ENCODE measurements around the gene HOXC12. TPM values are rescaled to one million over a fixed set of nuclear protein-coding genes. Genes with fewer than 3 reads are reported as not detected.
A peak's percentile ranks its signal among the peaks of the same experiment; 100 is the strongest.

Gene HOXC12
- total RNA-seq, 2 donors from 2014 or later = not detected

GRCh38 chr12:53948650-53949593 lies 5.8 kb upstream of the HOXC12 start:
- DNase-seq (ENCODE audit: low spot score) (no peak), ATAC-seq (no peak)
- H3K27ac Mint-ChIP-seq = no peak overlapping the region
- H3K27me3 Mint-ChIP-seq = peaks cover 64 to 71% of the 10 kb centered on the region in 2 donors
- H3K36me3 Mint-ChIP-seq = peaks cover 5% of the 10 kb centered on the region
- H3K4me1 Mint-ChIP-seq (ENCODE audit: low read depth in 2 of 2) = peaks cover 9 to 10% of the 10 kb centered on the region in 2 donors
- H3K9me3 Mint-ChIP-seq = no peaks in the 10 kb centered on the region
- H3K4me3 Mint-ChIP-seq = no peak overlapping the region

GRCh38 chr12:53949631-53950436 lies 4.9 kb upstream of the HOXC12 start:
- Mint-ChIP-seq H3K36me3 (peaks cover 5% of the 10 kb centered on the region), H3K27ac (no peak overlapping the region), H3K4me3 (no peak overlapping the region), H3K4me1 (ENCODE audit: low read depth in 2 of 2) (peaks cover 9 to 12% of the 10 kb centered on the region in 2 donors), H3K27me3 (peaks cover 61 to 67% of the 10 kb centered on the region in 2 donors), H3K9me3 (no peaks in the 10 kb centered on the region)
- DNase-seq (ENCODE audit: low spot score) = no peak
- ATAC-seq = no peak

- Mint-ChIP-seq H3K27me3 (peaks cover 57 to 62% of the 10 kb centered on the region in 2 donors), H3K4me1 (ENCODE audit: low read depth in 2 of 2) (peaks cover 9 to 12% of the 10 kb centered on the region in 2 donors), H3K27ac (no peak overlapping the region), H3K9me3 (no peaks in the 10 kb centered on the region), H3K36me3 (peaks cover 5% of the 10 kb centered on the region), H3K4me3 (no peak overlapping the region)
- ATAC-seq = no peak
- no peak for DNase-seq (ENCODE audit: low spot score)
Measured at GRCh38 chr12:53950437-53950773, 4.3 kb upstream of the HOXC12 start.

DNA sequence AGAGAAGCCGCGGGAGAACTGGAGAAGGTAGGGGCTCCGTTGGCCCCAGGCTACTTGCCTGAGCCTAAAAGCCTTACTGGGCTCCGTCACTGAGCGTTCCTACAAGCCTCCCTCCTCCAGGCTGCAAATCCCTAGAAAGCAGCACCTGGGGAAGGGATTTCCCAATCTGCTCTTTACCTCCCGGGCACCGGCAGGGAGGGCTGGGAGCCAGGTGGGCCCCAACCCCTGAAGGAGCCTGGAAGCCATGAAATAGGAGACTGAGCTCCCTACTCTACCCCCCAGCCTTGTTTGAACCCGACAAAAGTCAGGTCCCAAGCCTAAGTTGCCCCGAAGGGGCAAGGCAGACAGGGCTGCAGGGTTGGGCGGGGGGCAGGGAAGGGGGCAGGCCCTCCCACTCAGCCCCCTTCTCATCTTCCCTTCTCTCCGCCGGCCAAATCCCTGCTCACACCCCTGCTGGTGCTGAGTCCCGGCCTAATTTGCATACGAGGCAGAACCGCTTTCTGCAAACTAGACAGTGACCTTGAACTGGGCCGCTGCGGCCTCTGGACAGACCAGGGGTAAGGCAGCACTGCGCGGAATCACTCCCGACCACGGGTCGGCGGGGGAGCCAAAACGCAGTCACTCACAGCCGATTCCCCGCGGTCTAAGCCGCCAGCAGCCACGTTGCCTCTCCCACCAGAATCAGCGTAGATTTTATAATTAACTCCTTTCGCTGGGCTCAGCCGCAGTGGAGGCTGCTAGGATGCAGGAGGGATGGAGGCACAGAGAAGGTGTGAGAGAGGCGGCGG lies 3.7 kb upstream of the HOXC12 start:
- Mint-ChIP-seq H3K4me1 (ENCODE audit: low read depth in 2 of 2) (peaks cover 10 to 16% of the 10 kb centered on the region in 2 donors), H3K27ac (no peak overlapping the region), H3K9me3 (no peaks in the 10 kb centered on the region), H3K36me3 (peaks cover 5% of the 10 kb centered on the region), H3K27me3 (peaks cover 56 to 62% of the 10 kb centered on the region in 2 donors), H3K4me3 (no peak overlapping the region)
- ATAC-seq (no peak), DNase-seq (ENCODE audit: low spot score) (no peak)

DNA sequence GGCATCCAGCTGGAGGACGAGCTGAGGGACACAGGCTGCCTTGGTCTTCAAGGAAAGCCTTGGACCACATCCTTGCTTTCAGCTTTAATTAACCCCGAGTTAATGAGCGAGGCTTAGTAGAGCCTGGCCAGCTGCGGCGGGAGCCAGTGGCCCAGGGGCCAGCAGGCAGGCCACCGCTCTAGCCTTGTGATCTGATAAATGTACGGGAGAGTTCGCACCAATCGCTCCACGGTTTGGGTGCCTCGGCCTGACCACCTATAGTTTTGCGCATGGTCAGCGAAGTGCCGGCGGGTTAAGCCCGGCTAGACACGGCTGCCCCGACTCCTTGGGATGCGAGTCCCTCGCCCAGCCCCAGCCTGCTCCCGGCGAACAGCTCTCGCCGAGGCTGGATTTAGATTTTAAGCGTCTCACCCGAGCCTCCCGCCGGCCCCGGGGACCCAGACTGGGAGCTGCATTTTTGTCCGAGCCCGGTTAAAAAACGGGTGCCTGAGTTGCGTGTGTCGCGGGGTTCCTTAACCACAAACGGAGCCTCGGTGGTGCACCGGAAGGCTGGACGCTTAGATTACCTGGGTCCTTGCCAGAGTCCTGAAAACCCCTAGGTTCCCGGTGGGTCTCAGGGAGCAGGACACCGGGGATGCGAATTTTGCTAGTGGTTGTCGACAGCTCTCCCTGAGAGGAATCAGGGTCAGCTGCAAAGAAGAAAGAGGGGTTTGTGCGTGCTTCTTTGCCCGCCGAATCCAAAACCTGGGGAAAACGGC lies 2.9 kb upstream of the HOXC12 start:
- Mint-ChIP-seq H3K27ac (no peak overlapping the region), H3K4me1 (ENCODE audit: low read depth in 2 of 2) (peaks cover 16 to 21% of the 10 kb centered on the region in 2 donors), H3K36me3 (peaks cover 5% of the 10 kb centered on the region), H3K4me3 (no peak overlapping the region), H3K9me3 (no peaks in the 10 kb centered on the region), H3K27me3 (peaks cover 53 to 62% of the 10 kb centered on the region in 2 donors)
- ATAC-seq (no peak), DNase-seq (ENCODE audit: low spot score) (no peak)

DNA sequence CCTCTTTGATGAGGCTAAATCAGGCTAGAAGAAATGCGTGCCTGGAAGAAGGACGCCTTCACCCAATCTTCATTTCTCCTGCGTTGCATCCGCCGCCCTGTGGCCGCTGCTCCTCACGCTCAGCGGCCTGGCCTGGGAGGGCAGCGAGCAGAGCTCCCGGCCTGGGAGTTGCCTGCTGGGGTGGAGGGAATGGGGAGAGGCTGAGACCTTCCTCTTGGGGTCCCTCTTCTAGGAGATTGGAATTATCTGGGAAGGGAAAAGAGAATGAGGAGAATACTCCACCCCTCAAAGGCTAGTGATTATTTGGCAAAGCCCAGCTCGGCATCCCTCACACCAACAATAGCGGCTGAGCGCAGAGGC lies 2.4 kb upstream of the HOXC12 start:
- DNase-seq (ENCODE audit: low spot score) = no peak
- peaks cover 18 to 23% of the 10 kb centered on the region in 2 donors for H3K4me1 Mint-ChIP-seq (ENCODE audit: low read depth in 2 of 2)

DNA sequence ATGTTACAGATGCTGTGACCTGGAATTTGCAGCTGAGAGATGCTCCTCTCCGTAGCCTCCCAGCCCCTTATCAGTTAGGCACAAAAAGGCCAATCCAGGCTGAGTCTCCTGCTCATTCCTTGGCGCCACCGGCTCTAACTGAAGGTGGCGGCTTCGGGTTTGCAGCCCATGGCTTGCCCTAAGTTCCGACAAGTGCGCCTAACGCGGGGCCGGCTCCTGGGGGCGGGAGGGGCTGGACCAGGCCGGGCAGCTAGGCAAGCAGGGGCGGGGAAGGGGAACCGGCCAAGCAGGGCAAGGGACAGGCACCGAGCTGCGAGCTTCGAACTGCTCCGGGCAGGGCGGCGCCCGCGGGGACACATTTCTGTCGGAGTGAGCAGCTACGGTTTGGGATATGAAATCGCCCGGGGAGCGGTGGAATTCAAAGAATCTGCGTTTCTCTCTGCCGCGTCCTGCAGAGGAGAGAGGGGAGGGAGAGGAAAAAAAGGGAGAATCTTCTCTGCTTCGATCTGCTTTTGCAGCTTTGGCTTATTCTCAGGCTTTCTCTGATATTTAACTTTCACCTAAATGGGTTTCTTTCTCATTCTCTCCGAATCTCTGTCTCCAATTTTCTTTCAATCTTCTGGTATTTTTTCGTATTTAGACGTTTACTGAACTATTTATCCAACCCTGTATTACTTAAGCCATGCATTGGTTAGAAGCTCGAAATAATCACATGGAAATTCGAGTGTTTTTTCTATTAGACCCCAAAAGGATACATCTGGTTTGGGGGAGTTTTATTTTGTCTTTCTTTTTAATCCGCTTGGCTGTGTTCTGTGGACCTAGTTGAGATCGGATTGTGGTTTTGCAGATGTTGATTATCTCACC lies 1.6 kb upstream of the HOXC12 start:
- DNase-seq (ENCODE audit: low spot score) = no peak
- Mint-ChIP-seq H3K4me1 (ENCODE audit: low read depth in 2 of 2) (peaks cover 18 to 23% of the 10 kb centered on the region in 2 donors), H3K36me3 (peaks cover 5% of the 10 kb centered on the region), H3K27ac (peak overlapping the region; percentile 40 to 41), H3K27me3 (peaks cover 55 to 64% of the 10 kb centered on the region in 2 donors), H3K4me3 (peak overlapping the region; percentile 32), H3K9me3 (no peaks in the 10 kb centered on the region)
- ATAC-seq = no peak

More for the DNA sequence above, 2.4 kb upstream of the HOXC12 start:
- no peak overlapping the region for H3K4me3 Mint-ChIP-seq
- no peak overlapping the region for H3K27ac Mint-ChIP-seq
- no peak for ATAC-seq
- H3K36me3 Mint-ChIP-seq = peaks cover 5% of the 10 kb centered on the region
- H3K27me3 Mint-ChIP-seq = peaks cover 53 to 63% of the 10 kb centered on the region in 2 donors
- no peaks in the 10 kb centered on the region for H3K9me3 Mint-ChIP-seq

DNA sequence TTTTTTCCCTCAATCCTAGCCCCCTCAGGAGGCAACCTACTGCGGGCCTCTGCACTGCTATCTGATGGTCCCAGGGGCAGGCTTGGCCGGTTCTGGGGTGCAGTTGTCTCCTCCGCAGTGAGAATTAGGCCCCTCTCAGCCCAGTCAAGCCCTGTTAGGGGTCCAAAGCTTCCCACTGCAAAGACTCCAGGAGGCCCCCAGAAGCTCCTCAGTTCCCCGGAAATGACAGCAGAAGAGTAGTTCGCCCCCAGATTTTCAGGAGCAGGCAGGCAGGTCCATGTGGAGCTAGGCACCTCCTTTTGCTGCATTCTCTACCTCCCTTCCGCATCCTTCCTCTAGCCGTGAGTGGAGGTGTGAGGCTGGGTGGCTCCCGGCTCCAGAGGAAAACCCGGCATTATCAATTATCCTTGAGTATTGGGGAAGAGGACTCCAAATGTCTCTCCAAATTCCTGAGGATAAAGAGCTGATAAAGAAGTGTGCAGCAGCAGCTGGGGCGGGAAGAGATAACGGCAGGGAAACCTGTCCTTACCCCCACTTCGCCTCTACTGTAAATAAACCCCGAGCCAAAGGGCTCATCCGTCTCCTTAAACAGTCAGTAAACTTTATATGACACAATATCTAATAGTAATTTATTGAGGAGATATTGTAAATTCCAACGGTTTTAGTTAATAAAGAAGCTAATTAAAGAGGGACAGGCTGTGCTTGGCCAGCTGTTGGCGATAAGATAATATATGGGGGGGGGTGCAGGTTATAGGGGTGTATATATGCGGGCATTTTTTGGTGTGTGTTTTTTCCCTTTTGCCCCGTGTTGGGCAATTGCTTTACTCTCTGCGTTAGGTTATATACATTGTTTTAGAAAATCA lies 641 bp upstream of the HOXC12 start:
- H3K27me3 Mint-ChIP-seq = peaks cover 54 to 64% of the 10 kb centered on the region in 2 donors
- ATAC-seq (no peak), DNase-seq (ENCODE audit: low spot score) (no peak)
- H3K4me3 Mint-ChIP-seq = no peak overlapping the region
- H3K27ac Mint-ChIP-seq = peak overlapping the region; percentile 40 to 41
- H3K9me3 Mint-ChIP-seq = no peaks in the 10 kb centered on the region
- peaks cover 5% of the 10 kb centered on the region for H3K36me3 Mint-ChIP-seq
- peaks cover 18 to 23% of the 10 kb centered on the region in 2 donors for H3K4me1 Mint-ChIP-seq (ENCODE audit: low read depth in 2 of 2)

DNA sequence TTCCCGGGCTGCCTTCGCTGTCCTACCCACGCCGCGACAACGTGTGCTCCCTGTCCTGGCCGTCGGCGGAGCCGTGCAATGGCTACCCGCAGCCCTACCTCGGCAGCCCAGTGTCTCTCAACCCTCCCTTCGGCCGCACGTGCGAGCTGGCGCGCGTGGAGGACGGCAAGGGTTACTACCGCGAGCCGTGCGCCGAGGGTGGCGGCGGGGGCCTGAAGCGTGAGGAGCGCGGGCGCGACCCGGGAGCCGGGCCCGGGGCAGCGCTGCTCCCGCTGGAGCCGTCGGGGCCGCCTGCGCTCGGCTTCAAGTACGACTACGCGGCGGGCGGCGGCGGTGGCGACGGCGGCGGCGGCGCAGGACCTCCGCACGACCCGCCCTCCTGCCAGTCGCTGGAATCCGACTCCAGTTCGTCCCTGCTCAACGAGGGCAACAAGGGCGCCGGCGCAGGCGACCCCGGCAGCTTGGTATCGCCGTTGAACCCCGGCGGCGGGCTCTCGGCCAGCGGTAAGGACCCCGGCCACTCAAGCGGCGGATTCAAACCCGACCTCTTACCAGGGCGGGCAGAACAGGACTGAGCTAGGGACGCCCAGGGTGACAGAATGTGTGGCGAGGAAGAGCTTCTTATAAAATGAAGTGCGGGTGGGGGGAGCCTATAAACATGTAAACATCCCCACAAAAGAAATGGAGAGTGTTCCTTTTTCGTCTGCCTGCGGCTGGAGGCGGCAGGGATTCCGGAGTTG lies 503 bp downstream of the HOXC12 start:
- H3K4me3 Mint-ChIP-seq = no peak overlapping the region
- peaks cover 59 to 74% of the 10 kb centered on the region in 2 donors for H3K27me3 Mint-ChIP-seq
- H3K27ac Mint-ChIP-seq = no peak overlapping the region
- no peaks in the 10 kb centered on the region for H3K9me3 Mint-ChIP-seq
- DNase-seq (ENCODE audit: low spot score) (no peak), ATAC-seq (no peak)
- H3K4me1 Mint-ChIP-seq (ENCODE audit: low read depth in 2 of 2) = peaks cover 24 to 28% of the 10 kb centered on the region in 2 donors
- H3K36me3 Mint-ChIP-seq = peaks cover 5% of the 10 kb centered on the region

- Mint-ChIP-seq H3K27me3 (peaks cover 60 to 79% of the 10 kb centered on the region in 2 donors), H3K9me3 (no peaks in the 10 kb centered on the region), H3K4me1 (ENCODE audit: low read depth in 2 of 2) (peaks cover 26 to 32% of the 10 kb centered on the region in 2 donors), H3K27ac (no peak overlapping the region), H3K4me3 (no peak overlapping the region), H3K36me3 (peaks cover 5% of the 10 kb centered on the region)
- ATAC-seq (no peak), DNase-seq (ENCODE audit: low spot score) (no peak)
Measured at GRCh38 chr12:53955776-53956250, 1.1 kb downstream of the HOXC12 start.

Data from natural killer cell treated with Interleukin-12 subunit alpha and Interleukin-12 subunit beta and Interleukin-15 and Interleukin-18, amount 100 ng/mL, for 72 hours (primary cell).